IMR-90 (cell line): ENCODE data around the gene CYP24A1. TPM values are rescaled to one million over a fixed set of nuclear protein-coding genes. Genes with fewer than 3 reads are reported as not detected.

Experiments
- ATAC-seq: fragments of 200-7000 bp; cut with Tn5 transposase; 2 replicates; pipeline ENCODE4 v1.9.1; 2020; ENCODE audit warnings: low read depth, mild to moderate bottlenecking, moderate library complexity
- BruUV-seq: library from RNA; stranded (reverse); fragments of 400-500 nt; replicated peaks from 2 replicates; lab custom pipeline; 2021; lab: Mats Ljungman, UMichigan
- CTCF ChIA-PET: fragments of 300-600 bp; formaldehyde crosslinking; extraction: SDS; loops from one replicate; lab custom pipeline; 2021; ENCODE audit warnings: antibody characterized with exemption; lab: Yijun Ruan, JAX
- POLR2A ChIA-PET: fragments of 300-600 bp; sonication (Branson Sonifier 250); formaldehyde crosslinking; loops from one replicate; lab custom pipeline; 2022; ENCODE audit warnings: antibody characterized with exemption; ENCODE audit not compliant: unreplicated experiment; lab: Charles Lee
- DNase-seq: peaks from one replicate; pipeline ENCODE4 v3.0.0; 2013
- H2AFZ ChIP-seq: replicated peaks from 2 replicates; pipeline ENCODE3; 2013; ENCODE audit warnings: low read length, mild to moderate bottlenecking; ENCODE audit not compliant: poor library complexity
- H2AK5ac ChIP-seq: 2 replicates; pipeline ENCODE4 v1.6.1; 2013; ENCODE audit warnings: low read depth, low read length, inconsistent platforms
- H2AK9ac ChIP-seq: replicated peaks from 2 replicates; pipeline ENCODE3; 2013; ENCODE audit warnings: mild to moderate bottlenecking, low read depth, low read length, moderate library complexity; ENCODE audit not compliant: poor library complexity
- H2BK120ac ChIP-seq: 2 replicates; pipeline ENCODE4 v1.6.1; 2013; ENCODE audit warnings: low read depth, low read length, inconsistent platforms
- H2BK15ac ChIP-seq: 3 replicates; pipeline ENCODE4 v1.6.1; 2013; ENCODE audit warnings: low read depth, low read length, inconsistent platforms
- H2BK20ac ChIP-seq: 2 replicates; pipeline ENCODE4 v1.6.1; 2013; ENCODE audit warnings: low read depth, mild to moderate bottlenecking, inconsistent platforms, low read length, moderate library complexity
- H2BK5ac ChIP-seq: 2 replicates; pipeline ENCODE4 v1.6.1; 2013; ENCODE audit warnings: mild to moderate bottlenecking, low read depth, low read length, inconsistent platforms; ENCODE audit not compliant: poor library complexity, severe bottlenecking
- H3K14ac ChIP-seq: replicated peaks from 2 replicates; pipeline ENCODE4 v1.6.1; 2013; ENCODE audit warnings: low read depth, low read length, inconsistent platforms
- H3K18ac ChIP-seq: 2 replicates; pipeline ENCODE4 v1.6.1; 2013; ENCODE audit warnings: low read depth, low read length, control low read depth
- H3K23ac ChIP-seq: 2 replicates; pipeline ENCODE4 v1.6.1; 2013; ENCODE audit warnings: low read depth, low read length, inconsistent platforms
- H3K27ac ChIP-seq: 2 replicates; pipeline ENCODE4 v1.5.1; 2013; ENCODE audit warnings: mild to moderate bottlenecking, control low read depth, low read length; ENCODE audit not compliant: insufficient read depth
- H3K27me3 ChIP-seq: 2 replicates; pipeline ENCODE4 v1.6.1; 2013; ENCODE audit warnings: low read length; ENCODE audit not compliant: control insufficient read depth, insufficient read depth
- H3K36me3 ChIP-seq: 2 replicates; pipeline ENCODE4 v1.6.1; 2013; ENCODE audit warnings: low read length, mixed read lengths; ENCODE audit not compliant: control insufficient read depth, insufficient read depth
- H3K4ac ChIP-seq: 2 replicates; pipeline ENCODE4 v1.6.1; 2013; ENCODE audit warnings: low read depth, low read length, inconsistent platforms
- H3K4me1 ChIP-seq: 2 replicates; pipeline ENCODE4 v1.6.1; 2013; ENCODE audit warnings: low read length, mixed read lengths; ENCODE audit not compliant: control insufficient read depth, insufficient read depth
- H3K4me2 ChIP-seq: 2 replicates; pipeline ENCODE4 v1.6.1; 2013; ENCODE audit warnings: low read depth, mild to moderate bottlenecking, control low read depth, low read length, moderate library complexity
- H3K4me3 ChIP-seq: 2 replicates; pipeline ENCODE4 v1.5.1; 2013; ENCODE audit warnings: low read depth, mild to moderate bottlenecking, control low read depth, low read length, moderate library complexity; ENCODE audit not compliant: insufficient read depth
- H3K56ac ChIP-seq: 2 replicates; pipeline ENCODE4 v1.6.1; 2013; ENCODE audit warnings: low read length, inconsistent platforms; ENCODE audit not compliant: insufficient read depth; ENCODE audit errors: extremely low read depth
- H3K79me1 ChIP-seq, 2 experiments: 2 replicates each; pipeline ENCODE4 v1.6.1; 2013; ENCODE audit warnings: low read length in 2 of 2, inconsistent platforms in 1 of 2, low read depth in 1 of 2
- H3K9ac ChIP-seq: 2 replicates; pipeline ENCODE4 v1.6.1; 2013; ENCODE audit warnings: low read depth, low read length, control low read depth
- H3K9me1 ChIP-seq: 2 replicates; pipeline ENCODE4 v1.6.1; 2013; ENCODE audit warnings: low read length, inconsistent platforms; ENCODE audit not compliant: insufficient read depth
- H3K9me3 ChIP-seq: 2 replicates; pipeline ENCODE4 v1.6.1; 2013; ENCODE audit warnings: low read length; ENCODE audit not compliant: control insufficient read depth, insufficient read depth
- H4K20me1 ChIP-seq: 2 replicates; pipeline ENCODE4 v1.6.1; 2013; ENCODE audit warnings: low read length, inconsistent platforms; ENCODE audit not compliant: insufficient read depth
- H4K5ac ChIP-seq: 2 replicates; pipeline ENCODE4 v1.6.1; 2013; ENCODE audit warnings: mild to moderate bottlenecking, low read depth, low read length, control low read depth
- H4K8ac ChIP-seq, 2 experiments: 2 replicates each; pipeline ENCODE4 v1.6.1; 2013; ENCODE audit warnings: low read depth in 2 of 2, low read length in 2 of 2, control low read depth in 1 of 2, inconsistent platforms in 1 of 2
- H4K91ac ChIP-seq: 2 replicates; pipeline ENCODE4 v1.6.1; 2013; ENCODE audit warnings: low read depth, low read length, inconsistent platforms; ENCODE audit not compliant: insufficient read depth
- BHLHE40 ChIP-seq: fragments of 150-350 bp; IDR thresholded peaks from 2 replicates; pipeline ENCODE4 v1.6.1; 2016; ENCODE audit warnings: mild to moderate bottlenecking, low read depth, low read length
- CEBPB ChIP-seq: IDR thresholded peaks from 2 replicates; pipeline ENCODE4 v1.6.1; 2012; ENCODE audit warnings: low read depth, low read length, improper control_type of control experiment
- CHD1 ChIP-seq: IDR thresholded peaks from 2 replicates; pipeline ENCODE4 v1.6.1; 2012; ENCODE audit warnings: low read depth, low read length, improper control_type of control experiment
- ELK1 ChIP-seq: fragments of 150-350 bp; IDR thresholded peaks from 2 replicates; pipeline ENCODE4 v1.6.1; 2016; ENCODE audit warnings: low read depth, mild to moderate bottlenecking, low read length, moderate library complexity, borderline replicate concordance
- FOS ChIP-seq: fragments of 150-350 bp; IDR thresholded peaks from 2 replicates; pipeline ENCODE4 v1.6.1; 2016; ENCODE audit warnings: low read depth, low read length
- MAFK ChIP-seq: IDR thresholded peaks from 2 replicates; pipeline ENCODE4 v1.6.1; 2012; ENCODE audit warnings: low read depth, low read length, improper control_type of control experiment
- MAZ ChIP-seq: IDR thresholded peaks from 2 replicates; pipeline ENCODE4 v1.6.1; 2012; ENCODE audit warnings: low read depth, mild to moderate bottlenecking, low read length, improper control_type of control experiment, moderate library complexity, borderline replicate concordance
- MXI1 ChIP-seq: IDR thresholded peaks from 2 replicates; pipeline ENCODE4 v1.6.1; 2012; ENCODE audit warnings: low read depth, mild to moderate bottlenecking, low read length, moderate library complexity, borderline replicate concordance
- NFE2L2 ChIP-seq: fragments of 150-350 bp; IDR thresholded peaks from 2 replicates; pipeline ENCODE4 v1.6.1; 2016; ENCODE audit warnings: low read depth, mild to moderate bottlenecking, low read length
- POLR2A ChIP-seq: IDR thresholded peaks from 2 replicates; pipeline ENCODE4 v1.6.1; 2012; ENCODE audit warnings: mild to moderate bottlenecking, low read depth, low read length
- RAD21 ChIP-seq: IDR thresholded peaks from 2 replicates; pipeline ENCODE4 v1.6.1; 2012; ENCODE audit warnings: low read length, improper control_type of control experiment
- RCOR1 ChIP-seq: IDR thresholded peaks from 2 replicates; pipeline ENCODE4 v1.6.1; 2012; ENCODE audit warnings: mild to moderate bottlenecking, low read length, improper control_type of control experiment; ENCODE audit not compliant: insufficient replicate concordance
- RFX5 ChIP-seq: IDR thresholded peaks from 2 replicates; pipeline ENCODE4 v1.8.0; 2012; ENCODE audit warnings: low read depth, mild to moderate bottlenecking, low read length, moderate library complexity
- SMC3 ChIP-seq: fragments of 150-350 bp; IDR thresholded peaks from 2 replicates; pipeline ENCODE4 v1.6.1; 2016; ENCODE audit warnings: low read depth, mild to moderate bottlenecking, antibody characterized with exemption, low read length, moderate library complexity
- WGBS, 2 experiments: methylation state at CpG; one replicate each; pipeline versions ENCODE4 v1.1.5 to v1.1.7; 2013; ENCODE audit warnings: missing lambda C conversion rate in 2 of 2; ENCODE audit not compliant: insufficient read length in 1 of 2; ENCODE audit errors: extremely low coverage in 2 of 2; 5-methylcytosine and 5-hydroxymethylcytosine counted together
- dilution Hi-C: fragments of 300-500 bp; cut with HindIII; formaldehyde crosslinking; loops from one replicate; pipeline ENCODE4 v1.14.3; 2018; ENCODE audit warnings: low sequenced_read_pairs; ENCODE audit not compliant: unreplicated experiment
- in situ Hi-C: fragments of 300-500 bp; cut with MboI; formaldehyde crosslinking; loops from 3 replicates; pipeline ENCODE4 v1.14.3; 2019; ENCODE audit warnings: low sequenced_read_pairs, inconsistent platforms, mixed read lengths
- intact Hi-C: fragments of 100-400 bp; cut with micrococcal nuclease; formaldehyde crosslinking; loops from 2 replicates; pipeline ENCODE4 v1.10.0; 2022
- polyA plus RNA-seq, 3 experiments: library from polyadenylated mRNA; depleted of rRNA; stranded (reverse); fragments of >200 nt; gene quantifications; 2 replicates each; pipeline ENCODE4 v1.2.3, GENCODE V29; 2012; ENCODE audit warnings: low replicate concordance in 1 of 3
- total RNA-seq: library from RNA; depleted of rRNA; stranded (reverse); fragments of >200 nt; gene quantifications from 2 replicates; pipeline ENCODE4 v1.2.3, GENCODE V29; 2012
- TF ChIP-seq, protein P1 (sequence below): conservative IDR thresholded peaks from 2 replicates; pipeline ENCODE4 v1.5.1; 2012; ENCODE audit warnings: mild to moderate bottlenecking, low read depth, low read length, improper control_type of control experiment
- TF ChIP-seq, protein P2 (sequence below): fragments of 150-350 bp; IDR thresholded peaks from 2 replicates; pipeline ENCODE4 v1.6.1; 2017; ENCODE audit warnings: mild to moderate bottlenecking, antibody characterized with exemption, low read length, low read depth

The CYP24A1 gene
- total and polyA plus RNA-seq, 2 of the 4 experiments (the other 2 are of a cell fraction): not detected

DNA sequence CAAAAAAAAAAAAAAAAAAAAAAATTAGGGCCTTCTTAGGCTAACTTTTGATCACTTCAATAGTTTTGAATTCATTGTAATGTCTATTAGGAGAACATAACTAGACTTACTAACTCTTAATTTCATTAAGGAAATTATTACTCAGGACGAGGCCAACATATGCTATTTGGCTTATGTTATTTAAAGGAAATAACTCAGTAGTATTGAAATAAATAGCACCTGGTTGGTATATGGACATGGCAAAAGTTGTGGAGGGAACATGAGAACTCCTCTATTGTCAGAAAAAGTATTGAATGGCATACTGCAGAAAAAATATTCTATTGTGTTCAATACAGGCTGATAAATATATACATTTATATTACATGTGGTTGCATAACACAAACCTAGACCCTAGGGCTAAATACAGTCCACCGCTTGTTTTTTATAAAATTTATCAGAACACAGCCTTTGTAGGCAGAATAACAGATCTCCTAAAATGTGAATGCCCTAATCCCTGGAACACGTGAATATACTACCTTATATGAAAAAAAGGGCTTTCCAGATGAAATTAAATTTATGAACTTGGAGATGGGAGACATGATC, 18.0 kb downstream of the CYP24A1 start:
- Histone ChIP-seq H3K14ac (no peak overlapping the region), H3K4me1 (no peaks in the 10 kb centered on the region), H4K8ac (no peak overlapping the region), H2BK15ac (no peak overlapping the region), H3K18ac (no peak overlapping the region), H3K56ac (no peak overlapping the region), H4K5ac (no peak overlapping the region), H3K79me1 (no peaks in the 10 kb centered on the region), H3K9ac (no peak overlapping the region), H3K4me2 (no peak overlapping the region), H2AFZ (no peak overlapping the region), H2BK5ac (no peak overlapping the region), H2AK5ac (no peak overlapping the region), H2BK20ac (no peak overlapping the region), H3K36me3 (no peaks in the 10 kb centered on the region), H3K9me1 (no peaks in the 10 kb centered on the region), H2BK120ac (no peak overlapping the region), H3K4me3 (no peak overlapping the region), H3K27me3 (peaks cover 17% of the 10 kb centered on the region), H3K27ac (no peak overlapping the region), H3K23ac (no peak overlapping the region), H4K91ac (no peak overlapping the region), H3K4ac (no peak overlapping the region), H4K20me1 (no peaks in the 10 kb centered on the region), H2AK9ac (no peak overlapping the region), H3K9me3 (no peaks in the 10 kb centered on the region)
- in situ Hi-C loops: no loop called here
- no TSS peak for BruUV-seq
- no peak for DNase-seq
- intact Hi-C loops: no loop called here
- POLR2A ChIA-PET: no interaction called here
- TF ChIP-seq RCOR1 (no peak), RFX5 (no peak), POLR2A (no peak), ELK1 (no peak), CHD1 (no peak), SMC3 (no peak), BHLHE40 (no peak), MAFK (no peak), MXI1 (no peak), RAD21 (no peak), CEBPB (no peak), MAZ (no peak), NFE2L2 (no peak), FOS (no peak)
- TF ChIP-seq, protein P1, sequence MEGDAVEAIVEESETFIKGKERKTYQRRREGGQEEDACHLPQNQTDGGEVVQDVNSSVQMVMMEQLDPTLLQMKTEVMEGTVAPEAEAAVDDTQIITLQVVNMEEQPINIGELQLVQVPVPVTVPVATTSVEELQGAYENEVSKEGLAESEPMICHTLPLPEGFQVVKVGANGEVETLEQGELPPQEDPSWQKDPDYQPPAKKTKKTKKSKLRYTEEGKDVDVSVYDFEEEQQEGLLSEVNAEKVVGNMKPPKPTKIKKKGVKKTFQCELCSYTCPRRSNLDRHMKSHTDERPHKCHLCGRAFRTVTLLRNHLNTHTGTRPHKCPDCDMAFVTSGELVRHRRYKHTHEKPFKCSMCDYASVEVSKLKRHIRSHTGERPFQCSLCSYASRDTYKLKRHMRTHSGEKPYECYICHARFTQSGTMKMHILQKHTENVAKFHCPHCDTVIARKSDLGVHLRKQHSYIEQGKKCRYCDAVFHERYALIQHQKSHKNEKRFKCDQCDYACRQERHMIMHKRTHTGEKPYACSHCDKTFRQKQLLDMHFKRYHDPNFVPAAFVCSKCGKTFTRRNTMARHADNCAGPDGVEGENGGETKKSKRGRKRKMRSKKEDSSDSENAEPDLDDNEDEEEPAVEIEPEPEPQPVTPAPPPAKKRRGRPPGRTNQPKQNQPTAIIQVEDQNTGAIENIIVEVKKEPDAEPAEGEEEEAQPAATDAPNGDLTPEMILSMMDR: no peak
- TF ChIP-seq, protein P2, sequence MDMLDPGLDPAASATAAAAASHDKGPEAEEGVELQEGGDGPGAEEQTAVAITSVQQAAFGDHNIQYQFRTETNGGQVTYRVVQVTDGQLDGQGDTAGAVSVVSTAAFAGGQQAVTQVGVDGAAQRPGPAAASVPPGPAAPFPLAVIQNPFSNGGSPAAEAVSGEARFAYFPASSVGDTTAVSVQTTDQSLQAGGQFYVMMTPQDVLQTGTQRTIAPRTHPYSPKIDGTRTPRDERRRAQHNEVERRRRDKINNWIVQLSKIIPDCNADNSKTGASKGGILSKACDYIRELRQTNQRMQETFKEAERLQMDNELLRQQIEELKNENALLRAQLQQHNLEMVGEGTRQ: no peak
- WGBS, 2 experiments: no CpG with 5 or more reads among the region's 3 CpGs
- CTCF ChIA-PET: no interaction called here
- dilution Hi-C loops: no loop called here
- ATAC-seq: no peak
